Measurements from ENCODE around the gene HS2ST1.

HS2ST1 gene

DNA sequence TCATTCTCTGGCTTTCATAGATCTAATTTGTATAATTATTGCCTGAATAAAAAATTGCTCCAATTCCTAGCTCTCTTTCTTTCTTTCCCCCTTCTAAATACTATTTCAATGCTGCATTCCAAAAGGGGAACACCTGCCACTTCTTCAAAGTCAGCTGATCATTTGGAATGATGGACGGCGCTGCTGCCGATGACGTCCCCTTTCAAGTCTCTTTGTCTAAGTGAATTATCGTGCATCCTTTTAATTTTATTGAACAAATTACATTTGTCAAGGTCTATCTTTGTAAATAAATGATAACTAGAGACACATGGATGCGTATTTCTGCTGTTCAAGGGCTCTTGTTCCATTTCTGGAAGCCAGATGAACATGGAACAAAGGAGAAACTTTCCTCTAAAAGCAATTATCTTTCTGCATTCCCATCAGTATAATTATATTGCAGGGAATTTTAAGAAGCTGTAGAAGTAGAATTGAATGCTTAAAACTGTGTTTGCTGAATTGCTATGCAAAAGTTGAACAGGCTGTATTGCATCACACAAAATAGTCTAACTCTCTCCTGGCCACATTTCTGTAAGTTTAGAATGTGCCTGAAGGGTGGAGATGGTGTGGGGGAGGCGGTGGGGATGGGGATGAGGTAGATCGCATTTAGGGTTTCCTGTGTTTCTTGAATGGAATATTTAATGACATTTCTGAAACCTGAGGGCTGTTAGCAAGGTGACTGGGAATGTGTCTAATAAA, 222.3 kb downstream of the HS2ST1 start:
- DNase-seq (ENCODE audit: low read depth in 2 of 2): no peak

DNA sequence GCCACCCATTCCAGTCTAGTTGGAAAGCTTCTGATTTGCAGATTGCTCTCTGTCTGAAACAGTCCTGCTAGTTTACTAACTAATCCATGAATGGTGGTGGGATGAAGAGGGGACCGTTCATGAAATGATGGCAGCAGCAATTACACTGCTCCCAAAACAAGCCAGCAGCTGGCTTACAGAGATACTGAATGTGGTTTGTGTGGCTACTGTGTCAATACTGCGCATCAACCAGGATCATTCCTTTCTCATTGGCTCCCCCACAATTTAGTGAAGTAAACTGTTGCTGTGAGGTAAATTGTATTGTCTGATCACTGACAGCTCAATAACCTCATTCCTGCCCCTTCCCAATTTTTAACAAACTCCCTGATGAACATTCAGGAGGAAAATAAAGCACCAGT, 222.9 kb downstream of the HS2ST1 start:
- DNase-seq (ENCODE audit: low read depth in 2 of 2): no peak

DNA sequence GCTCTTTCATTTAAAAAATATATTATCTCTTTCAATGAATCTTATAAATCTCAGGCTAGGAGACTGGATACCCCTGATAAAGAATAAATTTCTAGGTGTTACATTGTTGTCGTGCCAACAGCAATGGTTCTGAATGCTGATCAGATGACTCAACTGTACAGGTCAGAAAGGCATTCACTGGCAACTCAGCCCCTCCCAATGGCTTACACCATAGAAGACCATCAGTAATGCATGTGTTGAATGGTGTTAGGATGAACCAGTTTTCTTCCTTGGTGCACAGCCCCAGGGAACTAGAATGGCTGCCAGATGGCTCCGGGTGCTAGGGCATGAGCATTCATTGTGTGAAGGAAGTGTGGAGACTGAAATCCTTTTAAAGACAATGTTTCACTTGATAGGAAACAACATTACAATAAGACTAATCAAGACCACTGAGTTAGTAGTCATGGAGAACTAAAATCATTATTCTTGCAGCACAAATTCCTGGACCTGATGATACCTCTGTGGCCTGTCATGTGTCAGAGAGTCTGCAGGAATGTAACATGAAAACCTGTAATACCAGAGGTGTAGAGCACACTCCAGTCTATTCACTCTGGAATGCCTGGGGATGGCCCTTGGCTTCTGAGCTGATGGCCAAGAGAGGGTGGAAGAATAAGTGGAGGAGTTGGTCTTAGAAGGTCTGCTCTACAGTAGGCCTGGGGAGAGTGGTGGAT, 226.6 kb downstream of the HS2ST1 start:
- no peak for DNase-seq (ENCODE audit: low read depth in 2 of 2)

- DNase-seq (ENCODE audit: low read depth in 2 of 2): no peak
These were observed 227.1 kb downstream of the HS2ST1 start for GRCh38 chr1:87141556-87141955.

GRCh38 chr1:87143413-87144135, 229.1 kb downstream of the HS2ST1 start:
- no peak for DNase-seq (ENCODE audit: low read depth in 2 of 2)

DNA sequence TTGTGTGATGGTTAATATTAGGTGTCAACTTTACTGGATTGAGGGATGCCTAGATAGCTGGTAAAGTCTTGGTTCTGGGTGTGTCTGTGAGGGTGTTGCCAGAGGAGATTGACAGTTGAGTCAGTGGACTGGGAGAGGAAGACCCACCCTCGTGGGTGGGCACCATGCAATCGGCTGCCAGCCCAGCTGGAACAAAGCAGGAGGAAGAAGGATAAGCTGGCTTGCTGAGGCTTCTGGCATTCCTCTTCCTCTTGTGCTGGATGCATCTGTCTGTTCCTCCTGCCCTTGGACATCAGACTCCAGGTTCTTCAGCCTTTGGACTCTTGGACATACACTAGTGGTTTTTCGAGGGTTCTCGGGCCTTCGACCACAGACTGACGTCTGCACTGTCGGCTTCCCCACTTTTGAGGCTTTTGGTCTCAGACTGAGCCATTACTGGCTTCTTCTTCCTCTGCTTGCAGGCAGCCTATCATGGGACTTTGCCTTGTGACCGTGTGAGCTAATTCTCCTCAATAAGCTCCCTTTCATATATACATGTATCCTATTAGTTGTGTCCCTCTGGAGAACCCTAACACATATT, 230.0 kb downstream of the HS2ST1 start:
- DNase-seq (ENCODE audit: low read depth in 2 of 2): no peak

GRCh38 chr1:87144981-87145380, 230.5 kb downstream of the HS2ST1 start:
- no peak for DNase-seq (ENCODE audit: low read depth in 2 of 2)

- DNase-seq (ENCODE audit: low read depth in 2 of 2): no peak
These were observed 232.1 kb downstream of the HS2ST1 start for GRCh38 chr1:87146538-87146937.

- DNase-seq (ENCODE audit: low read depth in 2 of 2): no peak
These were observed 232.6 kb downstream of the HS2ST1 start for GRCh38 chr1:87146986-87147385.

DNA sequence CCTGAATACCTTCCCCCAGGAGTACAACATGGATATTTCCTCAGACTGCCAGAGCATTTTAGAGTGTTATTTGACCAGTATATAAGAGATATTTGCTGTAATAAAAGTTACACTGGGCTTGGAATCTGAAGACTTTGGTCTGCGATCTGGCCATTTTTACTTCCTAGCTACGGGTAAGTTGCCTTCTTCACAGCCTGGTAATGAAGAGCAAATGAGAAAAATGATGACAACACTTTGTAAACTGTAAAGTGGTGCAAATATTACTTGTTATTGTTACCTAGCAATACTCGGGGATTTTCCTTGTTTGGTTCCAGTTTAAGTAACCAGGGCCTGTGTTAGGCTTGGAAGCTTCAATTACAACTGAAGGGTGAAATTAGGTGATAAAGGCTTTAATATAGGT, 233.4 kb downstream of the HS2ST1 start:
- no peak for DNase-seq (ENCODE audit: low read depth in 2 of 2)

- no peak for DNase-seq (ENCODE audit: low read depth in 2 of 2)
These were observed 234.2 kb downstream of the HS2ST1 start for GRCh38 chr1:87148661-87149060.

DNA sequence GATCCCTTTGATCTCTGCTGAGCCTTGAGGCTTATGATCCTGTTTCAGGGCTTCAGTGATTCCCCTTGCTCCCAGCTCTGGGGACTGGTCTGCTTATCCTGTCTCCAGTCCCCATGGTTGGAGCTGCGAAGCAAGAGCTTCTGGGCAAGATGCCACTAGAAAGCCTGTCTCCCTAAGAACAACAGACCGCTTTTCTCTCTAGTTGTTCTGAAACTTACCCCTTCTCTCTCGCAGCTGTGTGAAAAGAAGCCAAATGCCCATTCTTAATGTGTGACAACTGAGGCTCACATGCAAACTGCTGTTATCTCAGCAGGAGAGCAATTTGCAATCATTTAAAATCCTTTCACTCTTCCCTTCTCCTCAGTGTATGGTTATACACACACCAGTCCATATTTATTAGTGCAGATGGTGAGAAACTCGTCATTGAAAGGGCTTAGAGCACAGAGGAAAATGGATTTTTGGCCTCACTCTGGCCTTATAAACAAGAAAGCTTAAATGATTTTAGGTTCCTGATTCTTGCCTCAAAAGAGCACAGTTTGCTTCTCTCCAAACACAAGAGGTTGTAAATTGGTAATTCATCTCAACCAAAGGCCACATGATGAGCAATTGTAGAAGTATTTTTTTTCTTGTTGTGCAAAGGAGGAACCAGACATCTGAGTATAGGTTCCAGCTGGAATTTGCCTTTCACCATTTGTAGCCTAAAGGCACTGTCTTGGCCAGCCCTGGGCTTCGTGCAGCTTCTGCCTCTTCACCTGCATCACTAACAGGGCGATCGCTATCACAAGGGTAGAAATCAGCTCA, 235.0 kb downstream of the HS2ST1 start:
- DNase-seq (ENCODE audit: low read depth in 2 of 2): no peak

GRCh38 chr1:87150143-87150542, 235.7 kb downstream of the HS2ST1 start:
- DNase-seq (ENCODE audit: low read depth in 2 of 2): no peak

DNA sequence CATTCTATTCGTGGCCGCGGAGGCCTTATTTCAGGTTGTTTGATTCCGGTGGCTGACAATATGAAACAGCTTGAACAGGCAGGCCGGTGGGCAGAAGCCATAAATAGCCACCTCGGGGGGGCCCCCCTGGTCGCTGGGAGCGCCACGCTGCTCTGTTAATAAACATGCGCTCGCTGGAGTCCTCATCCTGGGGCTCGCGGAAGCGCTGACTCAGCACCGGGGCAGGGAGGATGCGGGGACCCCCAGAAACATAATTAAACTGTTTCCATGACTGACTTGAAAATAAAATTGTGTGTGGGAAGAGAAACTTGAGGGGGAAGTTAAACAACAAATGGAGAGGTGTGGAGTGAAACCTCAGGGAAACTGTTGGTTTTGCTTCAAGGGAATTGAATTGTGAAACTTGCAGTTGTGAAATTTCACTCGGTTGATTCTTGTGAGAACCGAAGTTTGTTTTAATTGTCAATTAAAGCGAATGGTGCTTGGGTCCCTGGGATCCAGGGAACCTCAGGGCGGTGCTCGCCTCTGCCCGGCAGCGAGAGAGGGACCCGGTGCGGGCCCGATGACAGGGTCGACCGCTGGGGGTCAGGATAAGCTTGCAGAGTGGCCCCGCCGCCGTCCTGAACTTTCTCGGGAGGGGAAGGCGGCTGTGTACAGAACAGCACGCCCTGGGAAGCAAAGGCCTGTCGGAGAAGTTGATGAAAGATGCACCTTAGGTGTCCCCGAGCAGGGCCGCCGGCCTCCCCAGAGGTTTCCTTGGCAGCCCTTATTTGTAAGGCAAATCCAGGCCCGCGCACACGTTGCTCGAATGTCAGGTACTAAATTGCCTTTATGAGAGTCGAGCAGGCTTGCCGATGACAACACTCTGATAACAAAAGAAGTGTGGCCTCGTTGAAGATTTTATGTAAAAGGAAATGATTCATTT, 237.3 kb downstream of the HS2ST1 start:
- peak in 1 of 2 experiments; percentile 36 for DNase-seq (ENCODE audit: low read depth in 2 of 2)

DNA sequence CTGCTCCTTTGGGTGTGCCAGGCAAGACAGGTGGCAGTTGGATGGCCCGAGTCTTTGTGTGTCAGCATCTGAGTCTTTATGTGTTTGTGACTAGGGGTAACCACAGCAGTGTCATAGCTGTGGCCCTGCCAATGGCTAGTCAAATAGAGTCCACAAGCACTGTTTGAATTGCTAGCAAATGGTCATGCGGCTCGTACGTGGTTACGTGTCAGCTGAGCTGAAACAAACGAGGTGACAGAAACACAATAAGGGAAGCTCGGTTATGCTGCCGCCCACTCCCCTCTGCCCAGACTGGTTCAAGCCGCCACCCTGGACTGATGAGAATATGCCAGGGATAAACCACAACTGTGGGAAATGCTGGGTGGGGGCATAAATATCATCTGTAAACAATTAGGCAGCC, 239.9 kb downstream of the HS2ST1 start:
- DNase-seq (ENCODE audit: low read depth in 2 of 2): no peak

- no peak for DNase-seq (ENCODE audit: low read depth in 2 of 2)
These were observed 240.7 kb downstream of the HS2ST1 start for GRCh38 chr1:87155170-87155569.

DNA sequence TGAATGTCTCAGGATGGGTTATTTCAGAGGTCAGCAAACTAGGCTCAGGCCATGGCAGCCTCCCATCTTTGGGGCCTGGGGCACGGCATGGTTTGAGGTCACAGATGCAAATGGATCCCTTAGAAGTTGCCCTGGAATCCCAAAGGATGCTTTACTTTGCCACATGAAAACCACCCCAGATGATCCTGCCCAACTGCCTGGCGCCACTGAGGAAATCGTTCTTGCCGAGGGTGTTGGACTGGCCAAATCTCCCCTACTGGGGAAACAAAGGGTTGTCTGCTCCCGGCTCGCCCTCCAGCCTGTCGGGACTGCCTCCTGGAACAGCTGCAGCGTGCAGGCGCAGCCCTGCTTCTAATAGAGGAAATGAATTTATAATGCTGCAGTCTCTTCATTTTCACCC, 241.2 kb downstream of the HS2ST1 start:
- no peak for DNase-seq (ENCODE audit: low read depth in 2 of 2)

- no peak for DNase-seq (ENCODE audit: low read depth in 2 of 2)
These were observed 241.7 kb downstream of the HS2ST1 start for GRCh38 chr1:87156124-87156523.

GRCh38 chr1:87159378-87159915, 245.0 kb downstream of the HS2ST1 start:
- no peak for DNase-seq (ENCODE audit: low read depth in 2 of 2)
